Osteoblast (primary cell): Measurements from ENCODE around the gene ESPN. TPM values are rescaled to one million over a fixed set of nuclear protein-coding genes. Genes with fewer than 3 reads are reported as not detected.
"Not testable (repeated sequence)": the region's sequence is repeated elsewhere in the genome, so short reads cannot be mapped to it uniquely, and the experiment has no call there.

Source experiments
- DNase-seq: peaks from one replicate; pipeline ENCODE4 v3.0.0; 2011; ENCODE audit warnings: low spot score, mixed read lengths; ENCODE audit not compliant: insufficient read length; ENCODE audit errors: missing footprints
- H2AFZ ChIP-seq: 2 replicates; pipeline ENCODE4 v1.6.0; 2011; ENCODE audit warnings: mild to moderate bottlenecking, low read length
- H3K27ac ChIP-seq: 2 replicates; pipeline ENCODE4 v1.5.1; 2011; ENCODE audit warnings: mild to moderate bottlenecking, low read depth, low read length, moderate library complexity
- H3K27me3 ChIP-seq: 2 replicates; pipeline ENCODE4 v1.6.0; 2012; ENCODE audit warnings: mild to moderate bottlenecking, control low read depth, inconsistent platforms, low read length, moderate library complexity; ENCODE audit not compliant: insufficient read depth
- H3K36me3 ChIP-seq: 2 replicates; pipeline ENCODE4 v1.5.1; 2011; ENCODE audit warnings: mild to moderate bottlenecking, low read length, control low read depth, moderate library complexity; ENCODE audit not compliant: insufficient read depth
- H3K4me1 ChIP-seq: 2 replicates; pipeline ENCODE4 v1.5.1; 2011; ENCODE audit warnings: mild to moderate bottlenecking, low read length, control low read depth, moderate library complexity; ENCODE audit not compliant: insufficient read depth
- H3K4me2 ChIP-seq: 2 replicates; pipeline ENCODE4 v1.6.0; 2011; ENCODE audit warnings: mild to moderate bottlenecking, low read length; ENCODE audit not compliant: insufficient read depth
- H3K4me3 ChIP-seq: fragments of 200-600 bp; sonication (generic); 3 replicates; pipeline ENCODE4 v1.5.1; 2012; ENCODE audit warnings: mild to moderate bottlenecking, low read length, inconsistent platforms; ENCODE audit not compliant: insufficient read depth
- H3K79me2 ChIP-seq: 2 replicates; pipeline ENCODE4 v1.6.0; 2012; ENCODE audit warnings: mild to moderate bottlenecking, low read length, control low read depth, inconsistent platforms; ENCODE audit not compliant: insufficient read depth
- H3K9me3 ChIP-seq: 2 replicates; pipeline ENCODE4 v1.5.1; 2011; ENCODE audit warnings: low read depth, low read length, control low read depth
- H4K20me1 ChIP-seq: 2 replicates; pipeline ENCODE4 v1.6.0; 2012; ENCODE audit warnings: mild to moderate bottlenecking, low read length, control low read depth; ENCODE audit not compliant: insufficient read depth
- total RNA-seq: library from RNA; depleted of rRNA; stranded (reverse); fragments of >200 nt; gene quantifications from 2 replicates; pipeline ENCODE4 v1.2.3, GENCODE V29; 2012
- TF ChIP-seq, protein P1 (sequence below): IDR thresholded peaks from 2 replicates; pipeline ENCODE4 v1.5.1; 2011; ENCODE audit warnings: mild to moderate bottlenecking, low read depth, low read length, moderate library complexity; ENCODE audit errors: extremely low read depth

ESPN gene
- total RNA-seq, 1 donor: not detected

DNA sequence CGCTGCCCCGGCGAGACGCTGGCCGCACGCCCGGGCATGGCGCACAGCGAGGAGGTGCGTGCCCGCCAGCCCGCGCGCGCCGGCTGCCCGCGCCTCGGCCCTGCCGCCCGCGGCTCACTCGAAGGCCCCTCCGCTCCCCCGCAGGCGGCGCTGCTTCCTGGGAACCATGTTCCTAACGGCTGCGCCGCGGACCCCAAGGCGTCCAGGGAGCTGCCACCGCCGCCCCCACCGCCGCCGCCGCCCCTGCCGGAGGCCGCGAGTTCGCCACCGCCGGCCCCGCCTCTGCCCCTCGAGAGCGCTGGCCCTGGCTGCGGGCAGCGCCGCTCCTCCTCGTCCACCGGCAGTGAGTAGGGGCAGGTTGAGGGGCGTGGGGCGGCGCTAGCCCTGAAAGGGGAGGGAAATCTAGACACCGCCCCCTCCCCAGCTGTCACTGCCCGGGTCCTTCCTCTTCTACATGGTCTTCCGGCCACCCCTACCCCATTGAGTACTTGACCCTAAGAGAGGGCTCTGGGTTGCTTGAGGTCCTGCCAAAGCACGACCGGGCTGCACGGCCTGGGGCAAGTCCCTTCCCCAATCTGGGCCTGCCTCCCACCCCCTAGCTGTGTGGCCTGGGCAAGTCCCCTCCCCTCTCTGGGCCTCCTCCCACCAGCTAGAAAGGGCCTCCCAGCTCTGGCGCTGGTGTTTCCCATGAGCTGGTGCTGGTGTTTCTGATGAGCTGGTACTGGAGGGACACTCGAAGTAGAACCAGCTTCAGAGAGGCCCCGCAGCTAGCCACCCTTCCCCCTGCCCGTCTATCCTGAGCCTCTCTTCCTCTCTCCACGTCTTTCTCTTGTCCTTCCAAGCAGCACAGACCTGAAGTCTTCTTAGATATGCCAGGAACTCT is 24.4 kb downstream of the ESPN start:
- Histone ChIP-seq H3K27me3 (peaks cover 45% of the 10 kb centered on the region), H3K9me3 (no peaks in the 10 kb centered on the region), H3K4me1 (no peaks in the 10 kb centered on the region), H2AFZ (no peak overlapping the region), H3K79me2 (no peaks in the 10 kb centered on the region), H4K20me1 (no peaks in the 10 kb centered on the region), H3K4me2 (no peak overlapping the region), H3K4me3 (no peak overlapping the region), H3K27ac (no peak overlapping the region), H3K36me3 (no peaks in the 10 kb centered on the region)
- TF ChIP-seq, protein P1, sequence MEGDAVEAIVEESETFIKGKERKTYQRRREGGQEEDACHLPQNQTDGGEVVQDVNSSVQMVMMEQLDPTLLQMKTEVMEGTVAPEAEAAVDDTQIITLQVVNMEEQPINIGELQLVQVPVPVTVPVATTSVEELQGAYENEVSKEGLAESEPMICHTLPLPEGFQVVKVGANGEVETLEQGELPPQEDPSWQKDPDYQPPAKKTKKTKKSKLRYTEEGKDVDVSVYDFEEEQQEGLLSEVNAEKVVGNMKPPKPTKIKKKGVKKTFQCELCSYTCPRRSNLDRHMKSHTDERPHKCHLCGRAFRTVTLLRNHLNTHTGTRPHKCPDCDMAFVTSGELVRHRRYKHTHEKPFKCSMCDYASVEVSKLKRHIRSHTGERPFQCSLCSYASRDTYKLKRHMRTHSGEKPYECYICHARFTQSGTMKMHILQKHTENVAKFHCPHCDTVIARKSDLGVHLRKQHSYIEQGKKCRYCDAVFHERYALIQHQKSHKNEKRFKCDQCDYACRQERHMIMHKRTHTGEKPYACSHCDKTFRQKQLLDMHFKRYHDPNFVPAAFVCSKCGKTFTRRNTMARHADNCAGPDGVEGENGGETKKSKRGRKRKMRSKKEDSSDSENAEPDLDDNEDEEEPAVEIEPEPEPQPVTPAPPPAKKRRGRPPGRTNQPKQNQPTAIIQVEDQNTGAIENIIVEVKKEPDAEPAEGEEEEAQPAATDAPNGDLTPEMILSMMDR: no peak
- DNase-seq: no peak

DNA sequence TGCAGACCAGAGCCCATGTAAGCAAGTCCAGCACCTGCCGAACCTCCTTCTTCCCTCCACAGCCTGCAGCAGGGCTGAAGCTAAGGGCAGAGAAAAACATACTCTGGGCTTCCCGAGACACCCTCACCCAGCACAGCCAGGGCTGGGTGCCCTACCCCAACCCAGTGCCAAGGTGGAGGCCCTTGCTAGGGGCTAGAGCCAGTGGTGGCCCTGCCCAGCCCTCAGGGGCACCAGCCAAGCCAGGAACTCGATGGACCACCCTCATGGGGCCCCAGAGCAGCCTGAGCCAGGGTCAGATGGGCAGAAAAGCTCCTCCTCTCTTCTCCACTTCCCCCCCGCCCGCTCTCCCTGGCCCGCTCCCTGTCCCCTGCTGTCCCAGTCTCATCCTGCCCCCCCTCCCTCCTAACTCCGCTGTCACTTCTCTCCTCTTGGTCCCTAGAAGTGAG is 25.5 kb downstream of the ESPN start:
- H3K27me3 ChIP-seq: peaks cover 45% of the 10 kb centered on the region
- H3K4me3 ChIP-seq: no peak overlapping the region
- H3K79me2 ChIP-seq: no peaks in the 10 kb centered on the region
- no peak for DNase-seq
- no peaks in the 10 kb centered on the region for H3K9me3 ChIP-seq
- TF ChIP-seq, protein P1: no peak
- H3K4me2 ChIP-seq: no peak overlapping the region
- no peaks in the 10 kb centered on the region for H3K4me1 ChIP-seq
- H3K36me3 ChIP-seq: no peaks in the 10 kb centered on the region
- no peak overlapping the region for H3K27ac ChIP-seq
- H2AFZ ChIP-seq: no peak overlapping the region
- H4K20me1 ChIP-seq: no peaks in the 10 kb centered on the region

GRCh38 chr1:6450486-6450885 is 25.9 kb downstream of the ESPN start:
- not testable (repeated sequence) for DNase-seq, H3K4me3 ChIP-seq, H4K20me1 ChIP-seq, H3K4me1 ChIP-seq, H3K4me2 ChIP-seq, H3K36me3 ChIP-seq, H2AFZ ChIP-seq, H3K9me3 ChIP-seq, H3K27ac ChIP-seq, H3K79me2 ChIP-seq
- H3K27me3 ChIP-seq: peaks cover 48% of the 10 kb centered on the region

GRCh38 chr1:6450943-6451373 is 26.4 kb downstream of the ESPN start:
- Histone ChIP-seq H3K9me3 (no peaks in the 10 kb centered on the region), H3K4me1 (no peaks in the 10 kb centered on the region), H3K27ac (no peak overlapping the region), H4K20me1 (no peaks in the 10 kb centered on the region), H3K4me3 (no peak overlapping the region), H3K27me3 (peaks cover 52% of the 10 kb centered on the region), H2AFZ (no peak overlapping the region), H3K4me2 (no peak overlapping the region), H3K36me3 (no peaks in the 10 kb centered on the region), H3K79me2 (no peaks in the 10 kb centered on the region)
- DNase-seq: no peak
- TF ChIP-seq, protein P1: no peak

- not testable (repeated sequence) for H3K36me3 ChIP-seq, DNase-seq, H2AFZ ChIP-seq, H3K4me2 ChIP-seq, H3K27ac ChIP-seq, H3K79me2 ChIP-seq, H3K9me3 ChIP-seq, H3K4me1 ChIP-seq, H4K20me1 ChIP-seq, H3K4me3 ChIP-seq
- peaks cover 30% of the 10 kb centered on the region for H3K27me3 ChIP-seq
Observed at GRCh38 chr1:6453895-6454855, 29.6 kb downstream of the ESPN start.
